GM18526 (cell line): ENCODE results near the gene TNFRSF1B.
A peak's percentile ranks its signal among the peaks of the same experiment; 100 is the strongest.

Experiments used
- POLR2A ChIP-seq: IDR thresholded peaks from 3 replicates; pipeline ENCODE4 v1.6.1; 2011; ENCODE audit not compliant: insufficient read length; ENCODE audit errors: extremely low read depth

TNFRSF1B gene

GRCh38 chr1:12166834-12167492, at the start of gene TNFRSF1B:
Gene TNFRSF1B, plus strand, starts transcription at chr1:12166991. Its CDS starts 101 bp downstream, at chr1:12167092.
- TF ChIP-seq POLR2A, result peak; percentile 96

- TF ChIP-seq POLR2A, result no peak
Observed at GRCh38 chr1:12121212-12122003, 45.4 kb upstream of the TNFRSF1B start.

DNA sequence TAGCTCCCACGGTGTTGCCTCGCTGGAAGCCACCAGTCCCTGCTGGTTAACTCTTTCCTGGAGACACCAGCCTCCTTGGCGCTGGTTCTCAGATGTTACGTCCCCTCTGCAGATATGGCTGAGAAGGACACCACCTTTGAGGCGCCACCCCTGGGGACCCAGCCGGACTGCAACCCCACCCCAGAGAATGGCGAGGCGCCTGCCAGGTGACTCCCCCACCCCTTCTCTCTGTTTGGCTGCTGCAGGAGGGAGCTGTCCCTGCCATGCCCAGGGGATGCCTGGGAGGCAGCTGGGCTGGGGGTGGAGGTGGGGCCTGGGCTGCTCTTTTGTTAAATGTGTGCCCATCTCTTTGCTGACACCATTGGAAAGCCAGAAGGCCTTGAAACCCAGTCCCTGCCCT, 43.6 kb upstream of the TNFRSF1B start:
- TF ChIP-seq POLR2A, result no peak

DNA sequence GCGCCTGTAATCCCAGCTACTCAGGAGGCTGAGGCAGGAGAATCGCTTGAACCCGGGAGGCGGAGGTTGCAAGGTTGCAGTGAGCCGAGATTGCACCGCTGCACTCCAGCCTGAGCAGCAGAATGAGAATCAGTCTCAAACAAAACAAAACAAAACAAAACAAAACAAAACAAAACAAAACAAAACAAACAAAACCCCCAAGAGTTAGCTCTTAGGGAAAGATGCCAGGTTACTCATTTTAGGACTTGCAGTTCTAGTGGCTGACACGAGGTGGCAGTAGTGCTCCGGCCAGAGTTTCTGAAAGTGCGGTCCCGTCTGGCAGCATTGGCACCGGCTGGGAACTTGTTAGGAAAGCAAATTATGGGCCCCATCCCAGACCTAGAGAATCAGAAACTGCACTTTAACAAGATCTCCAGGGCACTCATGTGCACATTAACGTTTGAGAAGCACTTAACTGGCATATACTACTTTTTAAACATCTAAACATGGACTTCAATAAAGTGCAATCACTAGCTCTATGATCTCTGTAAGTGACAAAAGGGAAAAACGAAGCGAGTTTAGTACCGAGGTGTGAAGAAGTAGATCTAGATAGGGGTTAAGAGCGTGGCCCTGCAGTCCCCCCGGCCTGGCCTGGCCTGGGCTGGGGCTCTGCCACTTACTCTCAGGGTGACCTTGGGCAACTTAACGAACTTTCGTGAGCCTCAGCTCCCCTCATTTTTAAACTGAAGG, 41.9 kb upstream of the TNFRSF1B start:
- no peak for TF ChIP-seq POLR2A

DNA sequence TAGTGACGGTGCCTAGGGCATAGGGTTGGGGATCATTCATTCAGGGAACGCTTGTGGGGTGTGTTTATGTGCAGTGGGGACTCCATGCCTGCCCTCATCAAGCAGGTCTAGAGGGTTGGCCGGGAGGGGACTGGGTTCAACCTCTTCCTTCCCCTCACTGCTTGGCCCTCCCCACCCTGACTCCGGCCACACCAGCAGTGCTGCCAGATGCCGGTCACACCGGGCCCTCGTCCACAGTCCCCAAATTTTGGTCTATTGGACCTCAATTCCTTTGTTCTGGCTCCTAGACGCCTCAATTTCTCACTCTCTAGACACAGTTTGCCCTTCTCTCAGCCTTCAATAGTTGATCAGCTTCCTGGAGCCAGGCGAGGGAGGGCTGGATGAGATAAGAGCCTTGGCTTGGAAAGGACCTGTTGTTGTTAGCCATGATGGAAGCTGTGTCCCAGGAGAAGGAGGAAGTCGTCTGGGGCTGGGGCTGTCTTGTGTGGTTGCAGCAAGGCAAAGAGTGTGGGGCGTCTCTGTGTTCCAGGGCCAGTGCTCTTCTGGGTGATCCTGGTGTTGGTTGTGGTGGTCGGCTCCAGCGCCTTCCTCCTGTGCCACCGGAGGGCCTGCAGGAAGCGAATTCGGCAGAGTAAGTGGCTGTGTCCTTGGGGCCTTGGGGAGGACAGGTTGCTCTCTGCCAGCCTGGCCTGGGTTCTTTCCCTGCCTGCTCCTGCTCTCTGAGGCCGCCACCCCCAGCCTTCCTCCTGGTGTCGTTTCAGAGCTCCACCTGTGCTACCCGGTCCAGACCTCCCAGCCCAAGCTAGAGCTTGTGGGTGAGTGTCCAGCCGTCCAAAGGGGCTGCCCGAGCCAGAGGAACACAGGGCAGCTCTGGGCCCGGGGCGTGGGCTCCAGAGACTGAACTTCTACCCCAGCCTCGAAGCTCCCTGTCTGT, 41.1 kb upstream of the TNFRSF1B start:
- TF ChIP-seq POLR2A, result no peak

GRCh38 chr1:12126781-12127180, 40.0 kb upstream of the TNFRSF1B start:
- TF ChIP-seq POLR2A, result no peak

- no peak for TF ChIP-seq POLR2A
Observed at GRCh38 chr1:12127206-12127810, 39.5 kb upstream of the TNFRSF1B start.

GRCh38 chr1:12128120-12128519, 38.7 kb upstream of the TNFRSF1B start:
- TF ChIP-seq POLR2A, result no peak

DNA sequence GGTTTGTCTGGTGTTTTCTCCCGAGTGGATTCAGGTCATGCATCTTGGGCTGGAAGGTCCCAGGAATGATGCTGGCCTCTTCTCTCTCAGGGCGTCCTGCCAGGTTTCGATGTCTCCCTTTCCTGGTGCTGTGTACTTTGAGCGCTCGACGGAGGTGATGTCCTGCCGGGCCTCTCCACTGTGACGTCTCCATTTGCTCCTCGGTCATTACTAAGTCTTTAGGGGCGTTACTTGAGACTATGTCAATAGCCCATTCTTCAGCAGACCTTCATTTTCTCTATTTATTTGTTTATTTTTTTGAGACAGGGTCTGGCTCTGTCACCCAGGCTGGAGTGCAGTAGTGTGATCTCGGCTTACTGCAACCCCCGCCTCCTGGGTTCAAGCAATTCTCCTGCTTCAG, 37.2 kb upstream of the TNFRSF1B start:
- no peak for TF ChIP-seq POLR2A

DNA sequence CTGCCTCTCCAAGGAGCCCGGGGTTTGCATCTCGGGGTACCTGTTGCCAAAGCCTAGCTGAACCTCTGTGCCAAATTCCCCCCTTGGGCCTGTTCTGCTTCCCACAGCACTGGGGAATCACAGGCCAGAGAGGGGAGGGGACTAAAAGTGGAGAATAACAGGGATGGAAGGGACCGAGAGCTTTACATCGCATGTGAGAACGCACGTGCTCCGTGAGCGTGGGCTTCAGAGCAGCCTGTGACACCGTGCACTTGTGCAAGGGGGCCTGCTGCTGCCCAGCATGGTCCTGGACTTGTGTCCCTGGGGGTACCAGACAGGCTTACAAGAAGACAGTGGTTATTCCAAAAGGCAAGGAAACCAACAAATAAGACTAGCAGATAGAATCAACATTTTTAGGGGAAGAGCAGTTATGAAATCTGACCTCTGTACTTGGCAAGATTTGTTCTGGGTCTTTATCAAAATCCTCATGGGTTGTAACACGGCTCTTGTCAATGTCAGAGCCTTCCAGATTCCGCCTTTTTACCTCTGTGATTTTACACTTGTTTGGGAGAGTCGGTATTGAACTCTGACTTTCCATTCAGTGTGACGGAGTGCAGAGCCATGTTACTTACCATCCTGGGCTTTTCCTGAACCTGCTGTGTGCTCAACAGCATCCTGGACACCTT, 36.2 kb upstream of the TNFRSF1B start:
- TF ChIP-seq POLR2A, result no peak

GRCh38 chr1:12132078-12132477, 34.7 kb upstream of the TNFRSF1B start:
- TF ChIP-seq POLR2A, result no peak

- no peak for TF ChIP-seq POLR2A
Observed at GRCh38 chr1:12134716-12135115, 32.1 kb upstream of the TNFRSF1B start.

- TF ChIP-seq POLR2A, result no peak
Observed at GRCh38 chr1:12135612-12136011, 31.2 kb upstream of the TNFRSF1B start.
